HFFc6 (cell line): ENCODE measurements around the gene NKAIN4. TPM values are rescaled to one million over a fixed set of nuclear protein-coding genes. Genes with fewer than 3 reads are reported as not detected.

Experiments used
- DNase-seq: peaks from one replicate; pipeline ENCODE4 v3.0.0-alpha.2; 2018
- H3K27ac Mint-ChIP-seq: 2 replicates; pipeline ENCODE4 v1.8.0; 2020; ENCODE audit warnings: mild to moderate bottlenecking, mixed read lengths
- H3K27me3 Mint-ChIP-seq: 2 replicates; pipeline ENCODE4 v1.8.0; 2021; ENCODE audit warnings: mild to moderate bottlenecking, moderate library complexity, mixed read lengths; ENCODE audit not compliant: insufficient read depth
- H3K36me3 Mint-ChIP-seq: 2 replicates; pipeline ENCODE4 v1.8.0; 2021; ENCODE audit warnings: low read depth, mixed read lengths
- H3K4me1 Mint-ChIP-seq: 2 replicates; pipeline ENCODE4 v1.8.0; 2020; ENCODE audit warnings: low read depth, mixed read lengths
- H3K4me3 Mint-ChIP-seq: 2 replicates; pipeline ENCODE4 v1.8.0; 2020; ENCODE audit warnings: mild to moderate bottlenecking, moderate library complexity, mixed read lengths
- H3K9me3 Mint-ChIP-seq: 2 replicates; pipeline ENCODE4 v1.8.0; 2020; ENCODE audit warnings: mild to moderate bottlenecking, mixed read lengths
- total RNA-seq, 6 experiments: library from RNA; stranded (reverse); fragmentation: NEBNext Ultra II Directional; extraction: Animal tissue kit (Norgen Biotek cat#: 25700); gene quantifications; 2 replicates in 1 of 6; 3 replicates in 5 of 6; pipeline ENCODE4 v1.2.3, GENCODE V29; 2021
- TF ChIP-seq, protein P1 (sequence below): fragments of 200-600 bp; sonication (generic); IDR thresholded peaks from 2 replicates; pipeline ENCODE4 v1.5.0; 2021; ENCODE audit warnings: antibody characterized with exemption, mild to moderate bottlenecking

NKAIN4 gene
- total RNA-seq, 6 experiments from 2014 or later, result not detected

DNA sequence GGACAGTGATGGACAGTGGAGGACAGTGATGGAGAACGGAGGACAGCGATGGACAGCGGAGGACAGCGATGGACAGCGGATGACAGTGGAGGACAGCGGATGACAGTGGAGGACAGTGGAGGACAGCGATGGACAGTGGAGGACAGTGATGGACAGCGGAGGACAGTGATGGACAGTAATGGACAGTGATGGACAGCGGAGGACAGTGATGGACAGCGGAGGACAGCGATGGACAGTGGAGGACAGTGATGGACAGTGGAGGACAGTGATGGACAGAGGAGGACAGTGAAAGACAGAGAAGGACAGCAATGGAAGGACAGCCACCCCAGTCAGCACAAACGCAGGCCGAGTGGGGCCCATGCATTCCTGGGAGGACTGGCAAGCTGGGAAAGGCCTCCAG is 3.4 kb upstream of the NKAIN4 start:
- Mint-ChIP-seq H3K4me3 (no peak overlapping the region), H3K9me3 (no peaks in the 10 kb centered on the region), H3K4me1 (no peaks in the 10 kb centered on the region), H3K27me3 (peaks cover 70% of the 10 kb centered on the region), H3K27ac (no peak overlapping the region), H3K36me3 (no peaks in the 10 kb centered on the region)
- TF ChIP-seq, protein P1, sequence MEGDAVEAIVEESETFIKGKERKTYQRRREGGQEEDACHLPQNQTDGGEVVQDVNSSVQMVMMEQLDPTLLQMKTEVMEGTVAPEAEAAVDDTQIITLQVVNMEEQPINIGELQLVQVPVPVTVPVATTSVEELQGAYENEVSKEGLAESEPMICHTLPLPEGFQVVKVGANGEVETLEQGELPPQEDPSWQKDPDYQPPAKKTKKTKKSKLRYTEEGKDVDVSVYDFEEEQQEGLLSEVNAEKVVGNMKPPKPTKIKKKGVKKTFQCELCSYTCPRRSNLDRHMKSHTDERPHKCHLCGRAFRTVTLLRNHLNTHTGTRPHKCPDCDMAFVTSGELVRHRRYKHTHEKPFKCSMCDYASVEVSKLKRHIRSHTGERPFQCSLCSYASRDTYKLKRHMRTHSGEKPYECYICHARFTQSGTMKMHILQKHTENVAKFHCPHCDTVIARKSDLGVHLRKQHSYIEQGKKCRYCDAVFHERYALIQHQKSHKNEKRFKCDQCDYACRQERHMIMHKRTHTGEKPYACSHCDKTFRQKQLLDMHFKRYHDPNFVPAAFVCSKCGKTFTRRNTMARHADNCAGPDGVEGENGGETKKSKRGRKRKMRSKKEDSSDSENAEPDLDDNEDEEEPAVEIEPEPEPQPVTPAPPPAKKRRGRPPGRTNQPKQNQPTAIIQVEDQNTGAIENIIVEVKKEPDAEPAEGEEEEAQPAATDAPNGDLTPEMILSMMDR, result no peak
- no peak for DNase-seq

GRCh38 chr20:63256954-63257353 is 2.7 kb upstream of the NKAIN4 start:
- Mint-ChIP-seq H3K9me3 (no peaks in the 10 kb centered on the region), H3K27ac (no peak overlapping the region), H3K4me1 (no peaks in the 10 kb centered on the region), H3K4me3 (no peak overlapping the region; the same call in 1 of the 2 replicates), H3K36me3 (no peaks in the 10 kb centered on the region), H3K27me3 (peaks cover 68% of the 10 kb centered on the region)
- TF ChIP-seq, protein P1, result no peak
- no peak for DNase-seq

GRCh38 chr20:63255931-63256704 is 1.9 kb upstream of the NKAIN4 start:
- TF ChIP-seq, protein P1, result no peak
- H3K36me3 Mint-ChIP-seq, result no peaks in the 10 kb centered on the region
- H3K27ac Mint-ChIP-seq, result no peak overlapping the region
- no peaks in the 10 kb centered on the region for H3K4me1 Mint-ChIP-seq
- H3K9me3 Mint-ChIP-seq, result no peaks in the 10 kb centered on the region
- DNase-seq, result no peak
- H3K27me3 Mint-ChIP-seq, result peaks cover 61% of the 10 kb centered on the region
- no peak overlapping the region for H3K4me3 Mint-ChIP-seq

DNA sequence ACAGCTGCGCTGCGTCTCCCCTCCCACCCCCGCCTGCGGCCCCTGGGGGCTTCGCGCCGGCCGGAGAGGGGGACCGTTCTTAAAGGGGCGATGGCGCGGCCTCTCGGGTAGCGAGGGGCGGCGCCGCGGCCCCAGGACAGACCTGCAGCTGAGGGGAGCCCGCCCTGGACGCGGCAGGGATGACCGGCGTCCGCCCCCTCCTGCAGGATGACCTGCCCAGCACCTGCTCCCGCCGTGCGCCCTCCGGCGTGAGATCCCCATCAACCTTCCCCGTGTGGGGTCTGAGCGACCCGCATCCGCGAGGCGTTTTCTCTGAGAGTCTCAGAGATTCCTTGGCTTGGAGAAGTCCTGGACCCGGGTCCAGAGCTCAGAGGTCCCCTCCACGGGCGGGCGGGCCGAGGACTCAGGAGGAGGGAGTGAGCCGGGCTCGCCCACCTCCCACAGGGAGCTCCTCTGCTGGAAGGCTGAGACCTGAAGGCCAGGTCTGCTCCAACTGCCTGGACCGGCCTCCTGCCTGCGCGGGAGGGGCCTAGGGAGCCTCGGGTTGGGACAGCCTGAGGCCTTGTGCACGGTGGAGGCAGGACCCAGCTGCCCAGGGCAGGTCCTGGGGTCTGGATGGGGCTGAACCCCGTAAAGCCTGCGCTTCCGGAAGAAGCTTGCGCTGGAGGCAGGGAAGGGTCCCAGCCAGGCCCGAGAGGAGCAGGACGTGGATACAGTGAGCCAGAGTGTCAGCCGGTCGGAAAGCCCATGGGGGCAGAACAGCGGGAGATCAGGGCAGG is 532 bp upstream of the NKAIN4 start:
- TF ChIP-seq, protein P1, result no peak
- H3K4me1 Mint-ChIP-seq, result no peaks in the 10 kb centered on the region
- DNase-seq, result no peak
- H3K4me3 Mint-ChIP-seq, result no peak overlapping the region
- H3K9me3 Mint-ChIP-seq, result no peaks in the 10 kb centered on the region
- H3K36me3 Mint-ChIP-seq, result no peaks in the 10 kb centered on the region
- no peak overlapping the region for H3K27ac Mint-ChIP-seq
- H3K27me3 Mint-ChIP-seq, result peaks cover 52% of the 10 kb centered on the region

DNA sequence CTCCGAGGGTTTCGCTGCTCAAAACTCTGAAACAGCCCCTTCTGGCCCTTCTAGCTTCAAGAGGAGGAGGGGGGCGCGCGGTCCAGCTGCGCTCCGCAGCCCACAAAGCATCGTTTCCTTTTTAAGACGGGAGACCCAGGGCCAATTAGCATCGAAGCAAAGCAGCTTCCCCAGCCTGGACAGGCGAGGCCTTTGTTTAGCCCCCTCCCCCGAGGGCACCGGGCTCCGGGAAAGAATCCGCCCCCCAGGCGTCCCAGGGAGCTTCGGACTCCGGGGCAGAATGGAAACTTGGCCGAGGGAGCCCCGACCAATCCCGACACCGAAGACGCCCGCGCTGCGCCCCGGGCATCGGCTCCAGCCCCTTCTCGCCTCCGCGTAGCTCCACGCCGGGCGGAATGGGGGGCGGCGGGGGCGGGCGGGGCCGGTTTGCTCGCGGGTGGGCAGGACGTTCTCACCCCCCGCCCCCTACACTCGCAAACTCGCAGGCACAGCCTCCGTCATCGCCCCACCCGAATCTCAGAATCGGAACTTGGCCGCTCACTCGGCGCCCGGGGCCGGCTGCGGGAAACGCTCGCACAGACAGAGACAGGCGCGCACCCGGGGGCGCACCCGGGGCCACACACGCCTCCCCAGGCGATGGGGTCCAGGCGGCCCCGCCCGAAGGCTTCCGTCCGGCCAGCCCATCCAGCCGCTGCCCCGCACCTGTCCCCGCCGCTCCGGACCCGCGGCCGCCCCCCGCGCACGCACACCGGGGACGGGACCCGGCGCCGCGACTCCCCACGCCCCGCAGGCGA is 628 bp downstream of the NKAIN4 start:
- Mint-ChIP-seq H3K4me3 (no peak overlapping the region), H3K4me1 (no peaks in the 10 kb centered on the region), H3K27ac (no peak overlapping the region), H3K9me3 (no peaks in the 10 kb centered on the region), H3K27me3 (peaks cover 49% of the 10 kb centered on the region), H3K36me3 (no peaks in the 10 kb centered on the region)
- TF ChIP-seq, protein P1, result no peak
- no peak for DNase-seq
